Muscle layer of colon (tissue), 2 donors: Measurements from ENCODE around the gene CDK14.

ENCODE experiments used
- H3K27ac ChIP-seq: one replicate; pipeline ENCODE4 v1.7.0; 2013; ENCODE audit warnings: low read depth, mild to moderate bottlenecking, low read length, moderate library complexity
- H3K27me3 ChIP-seq, 2 donors: one replicate each; pipeline ENCODE4 v1.7.0; 2013; ENCODE audit warnings: low read length in 2 of 2, mild to moderate bottlenecking in 2 of 2; ENCODE audit not compliant: insufficient read depth in 2 of 2, control insufficient read depth in 1 of 2
- H3K36me3 ChIP-seq: one replicate; pipeline ENCODE4 v1.7.0; 2013; ENCODE audit warnings: mild to moderate bottlenecking, low read length; ENCODE audit not compliant: insufficient read depth
- H3K4me1 ChIP-seq: one replicate; pipeline ENCODE4 v1.7.0; 2013; ENCODE audit warnings: mild to moderate bottlenecking, low read length; ENCODE audit not compliant: insufficient read depth
- H3K4me3 ChIP-seq, 2 donors: one replicate each; pipeline ENCODE4 v1.7.0; 2013; ENCODE audit warnings: low read length in 2 of 2, low read depth in 1 of 2, mild to moderate bottlenecking in 1 of 2, moderate library complexity in 1 of 2
- H3K9ac ChIP-seq: one replicate; pipeline ENCODE4 v1.7.0; 2013; ENCODE audit warnings: low read length
- H3K9me3 ChIP-seq: one replicate; pipeline ENCODE4 v1.7.0; 2013; ENCODE audit warnings: mild to moderate bottlenecking, low read length
- donor health status: abdominal sarcoma.
- donor health status: Adenocarcinoma of cecum.

CDK14 gene

GRCh38 chr7:91046322-91047089, 450.4 kb downstream of the CDK14 start:
- Histone ChIP-seq H3K27ac (no peak overlapping the region), H3K4me3 (no peak overlapping the region), H3K4me1 (peaks cover 4% of the 10 kb centered on the region), H3K27me3 (no peaks in the 10 kb centered on the region), H3K36me3 (no peaks in the 10 kb centered on the region), H3K9ac (no peak overlapping the region), H3K9me3 (no peaks in the 10 kb centered on the region)

DNA sequence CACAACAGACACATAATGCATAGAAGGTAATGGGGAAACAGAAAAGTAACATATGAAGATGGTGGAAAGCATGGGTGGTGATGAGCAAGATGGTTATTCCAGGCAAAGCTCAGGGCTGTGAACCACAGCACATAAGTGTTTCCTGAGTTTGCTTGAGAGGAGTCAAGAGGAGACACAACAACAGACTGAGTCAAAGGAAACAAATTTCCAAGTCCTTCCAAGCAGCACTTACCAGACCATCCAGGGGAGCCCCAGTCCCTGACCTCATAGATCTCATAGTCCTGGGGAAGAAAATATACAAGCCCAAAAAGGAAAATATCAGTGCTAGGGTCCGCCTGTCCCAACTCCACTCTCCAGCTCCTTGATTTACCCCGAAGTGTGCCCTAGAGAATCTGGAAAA, 451.5 kb downstream of the CDK14 start:
- Histone ChIP-seq H3K4me3 (no peak overlapping the region), H3K27ac (no peak overlapping the region), H3K36me3 (no peaks in the 10 kb centered on the region), H3K9me3 (no peaks in the 10 kb centered on the region), H3K4me1 (peaks cover 4% of the 10 kb centered on the region), H3K9ac (no peak overlapping the region), H3K27me3 (no peaks in the 10 kb centered on the region)

DNA sequence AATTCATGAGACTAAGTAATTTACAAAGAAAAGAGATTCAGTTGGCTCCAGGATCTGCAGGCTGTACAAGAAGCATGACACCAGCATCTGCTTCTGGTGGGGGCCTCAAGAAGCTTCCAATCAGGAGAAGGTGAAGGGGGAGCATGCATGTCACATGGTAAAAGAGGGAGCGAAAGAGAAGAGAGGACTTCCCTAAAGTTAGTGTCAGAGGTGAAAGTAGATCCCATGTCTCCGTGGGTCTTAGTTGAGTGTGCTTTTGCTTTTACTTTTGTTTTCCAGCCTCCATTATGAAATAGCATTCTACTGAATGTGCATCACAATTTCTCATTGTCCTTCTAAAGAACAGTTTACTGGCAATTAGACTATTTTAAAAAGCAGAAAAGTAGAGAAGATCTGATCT, 454.6 kb downstream of the CDK14 start:
- no peak overlapping the region for H3K4me3 ChIP-seq
- no peak overlapping the region for H3K9ac ChIP-seq
- H3K27ac ChIP-seq, result no peak overlapping the region
- no peaks in the 10 kb centered on the region for H3K27me3 ChIP-seq
- H3K36me3 ChIP-seq, result no peaks in the 10 kb centered on the region
- H3K9me3 ChIP-seq, result no peaks in the 10 kb centered on the region
- peaks cover 3% of the 10 kb centered on the region for H3K4me1 ChIP-seq

GRCh38 chr7:91051966-91052365, 455.8 kb downstream of the CDK14 start:
- Histone ChIP-seq H3K4me1 (no peaks in the 10 kb centered on the region), H3K36me3 (no peaks in the 10 kb centered on the region), H3K27me3 (no peaks in the 10 kb centered on the region), H3K27ac (no peak overlapping the region), H3K9ac (no peak overlapping the region), H3K4me3 (no peak overlapping the region), H3K9me3 (no peaks in the 10 kb centered on the region)

DNA sequence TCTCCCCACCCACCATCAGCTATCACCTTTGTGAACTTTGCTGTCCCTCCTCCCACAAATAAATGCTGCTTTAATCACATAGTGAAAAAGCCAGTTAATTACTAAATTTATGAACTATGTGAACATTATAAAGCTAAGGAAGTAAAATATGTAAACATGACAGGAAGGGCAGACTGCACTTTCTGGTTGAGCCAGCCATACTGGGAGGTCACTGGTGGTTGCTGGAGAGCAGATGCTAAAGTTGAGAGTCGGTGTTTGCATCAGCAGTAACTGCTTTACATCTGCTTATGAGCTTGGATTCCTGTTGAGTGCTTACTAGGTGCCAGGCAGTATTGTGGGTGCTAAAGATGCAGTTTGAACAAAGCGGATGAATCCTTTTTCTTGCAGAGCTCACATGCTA, 458.3 kb downstream of the CDK14 start:
- Histone ChIP-seq H3K4me3 (no peak overlapping the region), H3K27ac (no peak overlapping the region), H3K9me3 (no peaks in the 10 kb centered on the region), H3K4me1 (no peaks in the 10 kb centered on the region), H3K9ac (no peak overlapping the region), H3K27me3 (no peaks in the 10 kb centered on the region), H3K36me3 (no peaks in the 10 kb centered on the region)

DNA sequence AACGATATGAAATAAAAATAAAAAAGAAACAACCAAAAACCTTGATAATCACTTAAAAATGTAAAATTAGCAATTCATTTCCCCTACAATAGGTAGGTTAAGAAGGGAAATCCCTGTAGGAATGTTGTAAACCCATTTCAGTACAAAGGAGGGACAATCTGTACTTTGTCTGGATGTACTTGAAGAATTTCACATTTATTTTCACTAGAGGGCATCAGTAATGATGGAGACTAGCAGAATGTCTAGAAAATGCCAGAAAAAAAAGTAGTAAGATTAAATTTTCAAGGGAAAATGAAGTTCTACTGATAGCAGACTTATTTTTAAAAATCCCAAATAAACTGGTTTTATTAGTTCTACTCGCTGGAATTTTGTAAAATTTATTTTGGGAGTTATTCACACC, 459.1 kb downstream of the CDK14 start:
- Histone ChIP-seq H3K9ac (no peak overlapping the region), H3K4me3 (no peak overlapping the region), H3K36me3 (no peaks in the 10 kb centered on the region), H3K4me1 (no peaks in the 10 kb centered on the region), H3K27me3 (no peaks in the 10 kb centered on the region), H3K9me3 (no peaks in the 10 kb centered on the region), H3K27ac (no peak overlapping the region)

GRCh38 chr7:91062713-91063112, 466.6 kb downstream of the CDK14 start:
- H3K9ac ChIP-seq, result no peak overlapping the region

DNA sequence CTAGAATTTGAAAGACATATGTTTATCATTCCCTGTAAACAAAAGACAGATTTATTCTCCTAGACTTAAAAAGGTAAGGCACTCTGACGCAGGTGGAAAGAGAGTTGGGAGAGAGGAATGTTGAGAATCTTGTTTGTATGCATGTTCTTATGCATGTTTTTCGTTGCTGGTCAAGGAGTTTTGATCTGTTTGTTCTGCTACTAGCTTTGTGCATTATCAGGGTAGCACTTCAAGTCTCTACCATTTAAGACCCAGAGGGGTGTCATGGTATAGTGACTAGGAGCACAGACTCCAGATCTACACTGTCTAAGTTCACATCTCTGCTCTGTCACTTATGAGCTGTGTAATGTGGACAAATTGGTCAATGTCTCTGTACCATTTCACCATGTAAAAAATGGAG, 467.9 kb downstream of the CDK14 start:
- Histone ChIP-seq H3K4me1 (no peaks in the 10 kb centered on the region), H3K36me3 (no peaks in the 10 kb centered on the region), H3K9ac (no peak overlapping the region), H3K27ac (no peak overlapping the region), H3K4me3 (no peak overlapping the region), H3K27me3 (no peaks in the 10 kb centered on the region), H3K9me3 (no peaks in the 10 kb centered on the region)

More at GRCh38 chr7:91062713-91063112, 466.6 kb downstream of the CDK14 start:
- no peak overlapping the region for H3K27ac ChIP-seq
- H3K9me3 ChIP-seq, result no peaks in the 10 kb centered on the region
- no peaks in the 10 kb centered on the region for H3K36me3 ChIP-seq
- H3K4me3 ChIP-seq, result no peak overlapping the region
- no peaks in the 10 kb centered on the region for H3K4me1 ChIP-seq
- no peaks in the 10 kb centered on the region for H3K27me3 ChIP-seq

DNA sequence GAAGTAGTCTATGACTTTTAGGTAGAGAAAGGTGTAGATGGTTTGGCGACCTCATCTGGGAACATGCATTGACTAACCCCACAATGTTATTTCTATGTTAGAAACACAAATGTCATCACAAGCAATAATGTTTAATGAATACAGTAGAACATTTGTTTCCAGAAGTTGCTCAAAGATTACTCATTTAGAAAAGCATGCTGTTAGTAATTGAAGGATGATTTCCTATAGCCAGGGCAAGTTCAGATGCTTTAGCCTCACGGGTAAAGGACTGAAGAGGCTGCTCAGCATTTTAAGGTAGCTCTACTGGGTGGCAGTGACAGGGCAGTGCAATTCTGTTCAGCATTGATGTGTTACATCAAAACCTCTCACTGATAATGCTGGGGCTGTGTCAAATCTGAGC, 468.8 kb downstream of the CDK14 start:
- no peak overlapping the region for H3K27ac ChIP-seq
- H3K9ac ChIP-seq, result no peak overlapping the region
- no peaks in the 10 kb centered on the region for H3K27me3 ChIP-seq
- H3K36me3 ChIP-seq, result no peaks in the 10 kb centered on the region
- H3K4me1 ChIP-seq, result no peaks in the 10 kb centered on the region
- no peaks in the 10 kb centered on the region for H3K9me3 ChIP-seq
- H3K4me3 ChIP-seq, result no peak overlapping the region

- H3K36me3 ChIP-seq, result no peaks in the 10 kb centered on the region
- H3K4me3 ChIP-seq, result no peak overlapping the region
- no peaks in the 10 kb centered on the region for H3K4me1 ChIP-seq
- no peak overlapping the region for H3K9ac ChIP-seq
- H3K27me3 ChIP-seq, result no peaks in the 10 kb centered on the region
- H3K27ac ChIP-seq, result no peak overlapping the region
- no peaks in the 10 kb centered on the region for H3K9me3 ChIP-seq
These were observed 470.5 kb downstream of the CDK14 start for GRCh38 chr7:91066627-91067026.

GRCh38 chr7:91067242-91067641, 471.1 kb downstream of the CDK14 start:
- H3K27me3 ChIP-seq, result no peaks in the 10 kb centered on the region
- no peak overlapping the region for H3K4me3 ChIP-seq
- no peaks in the 10 kb centered on the region for H3K9me3 ChIP-seq
- H3K36me3 ChIP-seq, result no peaks in the 10 kb centered on the region
- H3K9ac ChIP-seq, result no peak overlapping the region
- H3K4me1 ChIP-seq, result no peaks in the 10 kb centered on the region
- H3K27ac ChIP-seq, result no peak overlapping the region

- Histone ChIP-seq H3K9ac (no peak overlapping the region), H3K4me3 (no peak overlapping the region), H3K9me3 (no peaks in the 10 kb centered on the region), H3K4me1 (no peaks in the 10 kb centered on the region), H3K36me3 (no peaks in the 10 kb centered on the region), H3K27ac (no peak overlapping the region), H3K27me3 (no peaks in the 10 kb centered on the region)
These were observed 472.1 kb downstream of the CDK14 start for GRCh38 chr7:91068136-91068795.
